HG03558 (cell line): ENCODE measurements around the gene FLT4.

Source experiments
- ATAC-seq: cut with Tn5 transposase; IDR thresholded peaks from one replicate; pipeline ENCODE4 v1.9.1; 2021; ENCODE audit warnings: moderate number of reproducible peaks; ENCODE audit not compliant: unreplicated experiment; ENCODE audit errors: extremely low read depth

Gene FLT4

DNA sequence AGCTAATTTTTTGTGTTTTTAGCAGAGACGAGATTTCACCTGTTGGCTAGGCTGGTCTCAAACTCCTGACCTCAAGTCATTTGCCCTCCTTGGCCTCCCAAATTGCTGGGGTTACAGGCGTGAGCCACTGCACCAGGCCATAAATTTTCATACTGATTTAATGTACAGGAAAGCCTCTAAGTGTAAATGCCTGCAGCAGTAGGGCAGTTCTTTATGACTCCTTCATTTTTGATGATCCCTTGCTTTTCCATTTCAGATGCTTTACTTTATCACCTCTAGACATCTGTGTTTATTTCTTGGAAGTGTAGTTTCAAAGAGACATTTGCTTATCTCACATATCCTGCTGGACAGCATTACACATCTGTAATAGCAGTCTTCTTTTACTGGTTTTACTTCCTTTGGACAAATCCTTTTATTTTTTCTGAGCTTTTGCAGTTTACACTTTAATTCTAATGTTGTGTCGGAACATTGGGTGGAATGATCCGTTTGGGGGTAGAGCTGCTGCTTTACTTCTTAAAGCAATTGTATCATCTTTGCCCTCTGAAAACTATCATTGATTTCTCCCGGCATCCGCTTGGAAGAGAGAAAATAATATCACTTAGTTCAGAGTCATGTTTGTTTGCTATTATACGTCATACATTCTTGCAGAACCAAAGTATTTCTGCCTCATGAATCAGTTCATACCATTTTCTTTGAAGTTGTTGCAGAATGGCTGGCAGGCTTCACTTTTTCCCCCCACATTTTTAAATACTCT, 94.1 kb downstream of the FLT4 start:
- no peak for ATAC-seq

DNA sequence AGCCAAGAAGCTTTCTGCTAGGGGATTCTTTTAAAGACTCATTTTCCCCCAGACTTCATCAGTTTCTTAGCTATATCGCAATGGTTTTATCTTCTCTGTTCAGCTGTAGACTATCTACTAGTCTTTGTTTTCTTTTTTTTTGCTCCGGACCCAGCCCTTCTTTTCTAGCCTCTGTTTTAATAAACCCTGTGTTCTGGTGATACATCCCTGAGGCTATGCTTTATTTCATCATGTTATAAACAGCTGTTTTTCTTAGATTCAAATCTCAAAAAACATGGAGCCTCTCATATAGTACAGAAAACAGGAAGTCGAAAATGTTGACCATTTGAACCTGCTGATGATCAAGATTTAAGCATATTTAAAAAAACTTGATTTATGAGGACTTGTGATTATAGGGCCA, 95.9 kb downstream of the FLT4 start:
- ATAC-seq, result no peak
